ENCODE measurements around the gene GOLT1B.

The GOLT1B gene

DNA sequence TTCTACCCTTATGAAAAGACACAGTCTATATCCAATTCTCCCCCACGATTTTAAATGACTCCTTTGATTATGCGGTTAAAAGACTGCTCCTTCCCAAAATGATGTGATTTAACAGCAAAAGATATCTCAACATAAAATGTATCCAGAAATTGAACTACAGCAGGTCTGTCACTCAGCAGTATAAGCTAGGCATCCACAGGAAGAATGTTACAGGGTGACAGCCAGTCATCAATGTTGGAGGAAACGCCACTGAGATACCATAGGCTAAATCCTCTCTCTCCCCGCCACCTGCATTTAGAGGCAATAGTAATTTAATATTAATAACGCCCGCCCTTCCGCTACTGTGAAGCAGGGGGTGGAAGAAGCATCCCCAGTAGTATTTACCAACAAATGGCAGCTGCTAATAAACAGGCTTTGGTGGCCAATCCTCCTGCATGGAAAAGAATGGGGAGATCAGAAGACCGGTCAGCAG is 767 bp upstream of the GOLT1B start:
- no peak for DNase-seq (ENCODE audit: low spot score)
- no peaks in the 10 kb centered on the region for H3K27me3 Mint-ChIP-seq (ENCODE audit: low read depth)
- no peak overlapping the region for H3K4me3 Mint-ChIP-seq
- H3K4me1 Mint-ChIP-seq (ENCODE audit: low read depth) = peaks cover 41% of the 10 kb centered on the region
- H3K9me3 Mint-ChIP-seq = no peaks in the 10 kb centered on the region
- H3K36me3 Mint-ChIP-seq (ENCODE audit: low read depth) = peaks cover 35% of the 10 kb centered on the region
- no peak overlapping the region for H3K27ac Mint-ChIP-seq

DNA sequence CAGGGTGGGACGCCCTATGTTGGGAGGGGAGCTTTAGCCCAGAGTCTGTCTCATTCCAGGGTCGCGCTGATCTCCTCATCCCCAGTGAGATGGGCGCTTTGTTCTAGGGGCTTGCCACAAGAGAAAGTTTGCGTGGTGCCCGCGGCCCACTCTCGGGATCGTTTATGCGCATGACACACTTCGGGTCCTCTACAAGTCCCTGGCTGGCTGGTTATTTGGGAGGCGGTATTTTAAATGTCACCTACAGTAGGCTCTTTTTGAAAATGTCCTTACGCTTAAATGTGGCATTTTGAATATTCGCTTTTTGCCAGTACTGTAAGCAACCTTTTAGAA is 541 bp downstream of the GOLT1B start:
- DNase-seq (ENCODE audit: low spot score) = peak; percentile 32
- no peak overlapping the region for H3K27ac Mint-ChIP-seq
- no peaks in the 10 kb centered on the region for H3K9me3 Mint-ChIP-seq
- no peak overlapping the region for H3K4me3 Mint-ChIP-seq
- H3K36me3 Mint-ChIP-seq (ENCODE audit: low read depth) = peaks cover 26% of the 10 kb centered on the region
- H3K4me1 Mint-ChIP-seq (ENCODE audit: low read depth) = peaks cover 43% of the 10 kb centered on the region
- H3K27me3 Mint-ChIP-seq (ENCODE audit: low read depth) = no peaks in the 10 kb centered on the region

GRCh38 chr12:21502872-21503271 is 1.3 kb downstream of the GOLT1B start:
- Mint-ChIP-seq H3K4me1 (ENCODE audit: low read depth) (peaks cover 46% of the 10 kb centered on the region), H3K9me3 (no peaks in the 10 kb centered on the region), H3K4me3 (no peak overlapping the region), H3K27me3 (ENCODE audit: low read depth) (no peaks in the 10 kb centered on the region), H3K27ac (no peak overlapping the region), H3K36me3 (ENCODE audit: low read depth) (peaks cover 24% of the 10 kb centered on the region)
- DNase-seq (ENCODE audit: low spot score) = no peak

- Mint-ChIP-seq H3K4me1 (ENCODE audit: low read depth) (peaks cover 58% of the 10 kb centered on the region), H3K36me3 (ENCODE audit: low read depth) (peaks cover 33% of the 10 kb centered on the region), H3K9me3 (no peaks in the 10 kb centered on the region), H3K27ac (no peak overlapping the region), H3K4me3 (no peak overlapping the region), H3K27me3 (ENCODE audit: low read depth) (no peaks in the 10 kb centered on the region)
- no peak for DNase-seq (ENCODE audit: low spot score)
Observed at GRCh38 chr12:21505888-21506287, 4.3 kb downstream of the GOLT1B start.

GRCh38 chr12:21507849-21508248 is 6.3 kb downstream of the GOLT1B start:
- DNase-seq (ENCODE audit: low spot score) = no peak
- H3K9me3 Mint-ChIP-seq = no peaks in the 10 kb centered on the region
- peak overlapping the region; percentile 20 for H3K27ac Mint-ChIP-seq
- no peaks in the 10 kb centered on the region for H3K27me3 Mint-ChIP-seq (ENCODE audit: low read depth)
- H3K4me1 Mint-ChIP-seq (ENCODE audit: low read depth) = peaks cover 58% of the 10 kb centered on the region
- H3K36me3 Mint-ChIP-seq (ENCODE audit: low read depth) = peaks cover 46% of the 10 kb centered on the region
- no peak overlapping the region for H3K4me3 Mint-ChIP-seq

GRCh38 chr12:21509768-21510167 is 8.2 kb downstream of the GOLT1B start:
- Mint-ChIP-seq H3K4me3 (peak overlapping the region; percentile 82), H3K4me1 (ENCODE audit: low read depth) (peaks cover 40% of the 10 kb centered on the region), H3K9me3 (no peaks in the 10 kb centered on the region), H3K27me3 (ENCODE audit: low read depth) (no peaks in the 10 kb centered on the region), H3K36me3 (ENCODE audit: low read depth) (peaks cover 55% of the 10 kb centered on the region), H3K27ac (peak overlapping the region; percentile 95)
- DNase-seq (ENCODE audit: low spot score) = no peak

GRCh38 chr12:21516281-21516680 is 14.7 kb downstream of the GOLT1B start:
- Mint-ChIP-seq H3K4me3 (no peak overlapping the region), H3K27ac (no peak overlapping the region), H3K9me3 (no peaks in the 10 kb centered on the region), H3K4me1 (ENCODE audit: low read depth) (peaks cover 4% of the 10 kb centered on the region), H3K36me3 (ENCODE audit: low read depth) (peaks cover 48% of the 10 kb centered on the region), H3K27me3 (ENCODE audit: low read depth) (no peaks in the 10 kb centered on the region)
- no peak for DNase-seq (ENCODE audit: low spot score)

DNA sequence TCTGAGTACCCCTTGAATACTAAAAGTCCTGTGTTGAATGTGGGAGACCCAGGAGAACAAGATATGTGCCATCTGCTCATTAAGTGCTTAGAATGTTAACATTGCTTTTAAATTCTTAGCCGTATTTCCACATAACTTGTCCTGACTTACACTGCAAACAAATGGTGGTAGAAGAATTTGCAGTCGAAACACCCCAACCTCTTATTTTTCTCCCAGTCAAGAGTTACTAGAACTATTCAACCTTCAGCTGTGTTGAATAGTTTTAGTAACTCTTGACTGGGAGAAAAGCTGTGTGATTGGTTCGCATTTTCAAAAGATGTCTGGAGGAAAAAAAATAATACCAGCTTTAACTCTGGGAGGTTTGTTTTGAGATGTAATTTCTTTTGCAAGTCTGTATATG is 16.9 kb downstream of the GOLT1B start:
- Mint-ChIP-seq H3K4me1 (ENCODE audit: low read depth) (no peaks in the 10 kb centered on the region), H3K27ac (no peak overlapping the region), H3K4me3 (no peak overlapping the region), H3K9me3 (no peaks in the 10 kb centered on the region), H3K27me3 (ENCODE audit: low read depth) (no peaks in the 10 kb centered on the region), H3K36me3 (ENCODE audit: low read depth) (peaks cover 31% of the 10 kb centered on the region)
- no peak for DNase-seq (ENCODE audit: low spot score)

DNA sequence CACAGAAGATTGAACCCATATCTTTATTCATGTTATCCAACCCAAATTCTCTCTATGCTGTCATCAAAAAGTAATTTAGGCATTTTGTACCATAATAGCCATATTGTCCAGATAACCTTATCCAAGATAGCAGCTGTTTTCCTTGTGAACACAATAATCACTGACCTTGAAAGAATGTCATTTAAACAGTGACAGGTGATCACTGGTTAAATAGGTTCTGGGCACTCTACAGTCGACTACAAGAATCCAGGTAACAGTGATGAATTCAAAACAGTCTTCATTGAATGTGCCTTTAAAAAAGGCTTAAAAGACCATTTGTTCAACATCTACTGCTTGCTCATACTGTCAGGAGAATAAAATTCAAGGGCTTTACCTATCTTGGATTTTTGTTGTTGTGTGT is 20.0 kb downstream of the GOLT1B start:
- no peak for DNase-seq (ENCODE audit: low spot score)
- no peak overlapping the region for H3K27ac Mint-ChIP-seq
- peaks cover 10% of the 10 kb centered on the region for H3K27me3 Mint-ChIP-seq (ENCODE audit: low read depth)
- no peak overlapping the region for H3K4me3 Mint-ChIP-seq
- no peaks in the 10 kb centered on the region for H3K4me1 Mint-ChIP-seq (ENCODE audit: low read depth)
- H3K9me3 Mint-ChIP-seq = peaks cover 9% of the 10 kb centered on the region
- H3K36me3 Mint-ChIP-seq (ENCODE audit: low read depth) = peaks cover 15% of the 10 kb centered on the region

- H3K27ac Mint-ChIP-seq = no peak overlapping the region
- H3K4me1 Mint-ChIP-seq (ENCODE audit: low read depth) = peaks cover 5% of the 10 kb centered on the region
- peaks cover 15% of the 10 kb centered on the region for H3K27me3 Mint-ChIP-seq (ENCODE audit: low read depth)
- no peak for DNase-seq (ENCODE audit: low spot score)
- H3K36me3 Mint-ChIP-seq (ENCODE audit: low read depth) = peaks cover 8% of the 10 kb centered on the region
- no peak overlapping the region for H3K4me3 Mint-ChIP-seq
- peaks cover 9% of the 10 kb centered on the region for H3K9me3 Mint-ChIP-seq
Observed at GRCh38 chr12:21523148-21523547, 21.6 kb downstream of the GOLT1B start.

DNA sequence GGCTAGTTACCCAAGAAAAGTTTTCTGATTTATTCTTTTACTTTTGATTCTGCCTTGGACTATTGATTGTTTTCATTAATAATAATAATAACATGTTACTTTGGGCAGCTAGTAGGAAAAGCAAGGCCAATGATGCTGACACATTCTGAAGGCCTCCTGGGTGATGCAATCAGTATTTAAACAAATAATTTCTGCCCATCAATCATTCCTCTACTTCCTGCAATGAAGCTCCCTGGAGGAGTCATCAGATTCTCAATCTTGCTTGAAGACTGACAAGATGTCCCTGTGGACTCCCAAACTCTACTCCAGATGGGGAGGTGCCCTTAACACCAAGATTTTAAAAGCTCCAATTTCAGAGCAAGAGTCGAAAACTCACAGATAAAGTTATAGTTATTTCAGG is 24.5 kb downstream of the GOLT1B start, which contains the start of gene SPX:
Gene SPX, plus strand, starts transcription at position 244 of the 400 bp plus-strand sequence. CDS start 177 bp downstream, outside the sequence.
- H3K36me3 Mint-ChIP-seq (ENCODE audit: low read depth) = no peaks in the 10 kb centered on the region

GRCh38 chr12:21526721-21527345 is 25.2 kb downstream of the GOLT1B start:
- H3K36me3 Mint-ChIP-seq (ENCODE audit: low read depth) = no peaks in the 10 kb centered on the region
- peaks cover 9% of the 10 kb centered on the region for H3K9me3 Mint-ChIP-seq
- no peak overlapping the region for H3K27ac Mint-ChIP-seq
- H3K27me3 Mint-ChIP-seq (ENCODE audit: low read depth) = peaks cover 29% of the 10 kb centered on the region
- peaks cover 6% of the 10 kb centered on the region for H3K4me1 Mint-ChIP-seq (ENCODE audit: low read depth)
- DNase-seq (ENCODE audit: low spot score) = no peak
- H3K4me3 Mint-ChIP-seq = peak overlapping the region; percentile 82

More for the DNA sequence above, 24.5 kb downstream of the GOLT1B start, which contains the start of gene SPX:
- Mint-ChIP-seq H3K27me3 (ENCODE audit: low read depth) (peaks cover 29% of the 10 kb centered on the region), H3K4me3 (peak within 1 kb of the TSS; percentile 82), H3K27ac (no peak within 1 kb of the TSS), H3K9me3 (peaks cover 9% of the 10 kb centered on the region), H3K4me1 (ENCODE audit: low read depth) (peaks cover 6% of the 10 kb centered on the region)
- DNase-seq (ENCODE audit: low spot score) = no peak

GRCh38 chr12:21527451-21528180 is 26.0 kb downstream of the GOLT1B start:
- Mint-ChIP-seq H3K4me1 (ENCODE audit: low read depth) (peaks cover 6% of the 10 kb centered on the region), H3K36me3 (ENCODE audit: low read depth) (no peaks in the 10 kb centered on the region), H3K9me3 (peaks cover 9% of the 10 kb centered on the region), H3K4me3 (peak overlapping the region; percentile 74), H3K27ac (no peak overlapping the region), H3K27me3 (ENCODE audit: low read depth) (peaks cover 29% of the 10 kb centered on the region)
- peak; percentile 68 for DNase-seq (ENCODE audit: low spot score)

GRCh38 chr12:21528953-21529352 is 27.4 kb downstream of the GOLT1B start:
- H3K36me3 Mint-ChIP-seq (ENCODE audit: low read depth) = no peaks in the 10 kb centered on the region

More at GRCh38 chr12:21528953-21529352, 27.4 kb downstream of the GOLT1B start:
- peak overlapping the region; percentile 74 for H3K4me3 Mint-ChIP-seq
- H3K9me3 Mint-ChIP-seq = peaks cover 9% of the 10 kb centered on the region
- H3K27ac Mint-ChIP-seq = no peak overlapping the region
- H3K4me1 Mint-ChIP-seq (ENCODE audit: low read depth) = peaks cover 6% of the 10 kb centered on the region
- peaks cover 29% of the 10 kb centered on the region for H3K27me3 Mint-ChIP-seq (ENCODE audit: low read depth)
- no peak for DNase-seq (ENCODE audit: low spot score)

Data from T-helper 2 cell treated with Interferon-gamma antibody and Interleukin-4, amounts not matched to agents 5 μg/mL and 100 μg/mL, for 36 hours (primary cell).